Left lung (tissue), 10 donors: ENCODE results near the gene SPTA1. TPM values are rescaled to one million over a fixed set of nuclear protein-coding genes. Genes with fewer than 3 reads are reported as not detected.

Experiments used
- ATAC-seq: fragments of 200-7000 bp; cut with Tn5 transposase; one replicate; pipeline ENCODE4 v1.9.1; 2020; ENCODE audit warnings: moderate library complexity
- DNase-seq, 4 donors: peaks; one replicate each; pipeline ENCODE4 v3.0.0-alpha.2; 2013 to 2020
- H3K27ac ChIP-seq, 2 donors: fragments of 200-600 bp; sonication (generic) in 1 of 2; one replicate each; pipeline versions ENCODE4 v1.5.0 to v1.8.0; 2020 to 2021
- H3K27me3 ChIP-seq, 2 donors: fragments of 200-600 bp; sonication (generic) in 1 of 2; one replicate each; pipeline versions ENCODE4 v1.5.0 to v1.8.0; 2020 to 2021
- H3K36me3 ChIP-seq, 2 donors: fragments of 200-600 bp; sonication (generic) in 1 of 2; one replicate each; pipeline versions ENCODE4 v1.5.0 to v1.8.0; 2020 to 2021
- H3K4me1 ChIP-seq, 2 donors: fragments of 200-600 bp; one replicate each; pipeline ENCODE4 v1.8.0; 2021
- H3K4me3 ChIP-seq, 2 donors: fragments of 200-600 bp; sonication (generic) in 1 of 2; one replicate each; pipeline versions ENCODE4 v1.5.0 to v1.8.0; 2020 to 2021; ENCODE audit warnings: mild to moderate bottlenecking in 1 of 2
- H3K9me3 ChIP-seq, 2 donors: fragments of 200-600 bp; sonication (generic) in 1 of 2; one replicate each; pipeline versions ENCODE4 v1.5.0 to v1.8.0; 2020 to 2021
- CTCF ChIP-seq, 2 donors: fragments of 200-600 bp; sonication (generic) in 1 of 2; IDR thresholded peaks; one replicate each; pipeline versions ENCODE4 v1.5.0 to v1.8.0; 2021; ENCODE audit warnings: antibody characterized with exemption in 2 of 2
- intact Hi-C, 2 donors: fragments of 100-400 bp; cut with DNase I; formaldehyde crosslinking; loops; one replicate each; pipeline versions ENCODE4 v1.11.2 to v1.14.2; 2022
- polyA plus RNA-seq, 6 donors: library from polyadenylated mRNA; unstranded; fragments of 120-200 nt; gene quantifications; one replicate each; pipeline ENCODE4 v1.2.1, GENCODE V29; 2013; ENCODE audit not compliant: insufficient read length in 6 of 6
- total RNA-seq, 2 donors: library from RNA; stranded (reverse); fragmentation: NEBNext Ultra II Directional; extraction: Animal tissue kit (Norgen Biotek cat#: 25700); gene quantifications; one replicate each; pipeline ENCODE4 v1.2.1, GENCODE V29; 2021
- donor health status: DM: no; HTN: yes; CAD: no.
- donor health status: DM: no; HTN: no; CAD: no.

The SPTA1 gene
- total and polyA plus RNA-seq, 8 donors = 0.06 to 13.3 (median 9.3) TPM

DNA sequence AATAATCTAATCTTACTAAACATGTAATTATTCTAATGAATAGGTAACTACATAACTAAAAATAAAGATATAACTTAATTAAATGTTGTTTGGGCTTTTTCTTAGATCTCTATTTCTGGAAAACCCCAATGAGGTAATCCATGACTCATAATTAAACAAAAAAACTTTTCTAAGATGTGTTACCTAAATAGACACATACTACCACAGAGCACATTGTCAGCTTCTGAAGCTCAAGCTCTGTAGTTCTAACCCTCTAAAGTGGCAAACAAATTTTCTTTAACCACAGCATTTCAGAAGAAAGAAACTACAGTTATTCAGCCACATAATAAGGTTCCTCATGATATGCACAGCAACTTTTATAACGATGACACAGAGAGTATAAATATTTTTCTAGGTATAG, 29.8 kb upstream of the SPTA1 start:
- H3K27me3 ChIP-seq = no peaks in the 10 kb centered on the region
- ATAC-seq (no peak), DNase-seq (no peak)
- no peaks in the 10 kb centered on the region for H3K9me3 ChIP-seq
- intact Hi-C loops = no loop called here
- no peak overlapping the region for H3K27ac ChIP-seq
- no peak overlapping the region for H3K4me3 ChIP-seq
- no peaks in the 10 kb centered on the region for H3K4me1 ChIP-seq
- no peaks in the 10 kb centered on the region for H3K36me3 ChIP-seq
- TF ChIP-seq CTCF (IDR thresholded peaks at IDR 0.05) = no peak

- TF ChIP-seq CTCF (IDR thresholded peaks at IDR 0.05) = no peak
- Histone ChIP-seq H3K4me1 (no peaks in the 10 kb centered on the region), H3K27me3 (no peaks in the 10 kb centered on the region), H3K4me3 (no peak overlapping the region), H3K36me3 (no peaks in the 10 kb centered on the region), H3K9me3 (no peaks in the 10 kb centered on the region), H3K27ac (no peak overlapping the region)
- ATAC-seq (no peak), DNase-seq (no peak)
- intact Hi-C loops = no loop called here
Measured at GRCh38 chr1:158714754-158715153, 28.2 kb upstream of the SPTA1 start.

DNA sequence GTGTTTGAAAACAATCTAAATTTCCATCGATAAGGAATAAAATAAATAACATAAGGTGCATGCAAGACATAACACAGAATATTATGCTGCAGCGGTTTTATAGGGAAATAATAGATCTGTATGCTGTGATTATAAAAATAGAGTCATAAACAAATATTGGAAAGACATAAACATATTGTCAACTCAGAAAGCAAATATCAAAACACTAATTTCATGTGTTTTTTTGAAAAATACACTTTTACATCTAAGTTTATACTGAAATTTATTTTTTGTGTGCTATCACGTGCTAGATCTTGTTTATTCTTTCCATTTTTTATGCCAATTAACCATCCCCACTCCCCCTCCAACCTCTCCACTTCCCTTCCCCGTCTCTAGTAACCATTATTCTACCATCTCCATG, 24.6 kb upstream of the SPTA1 start:
- Histone ChIP-seq H3K4me3 (no peak overlapping the region), H3K4me1 (no peaks in the 10 kb centered on the region), H3K9me3 (no peaks in the 10 kb centered on the region), H3K27ac (no peak overlapping the region), H3K36me3 (no peaks in the 10 kb centered on the region), H3K27me3 (no peaks in the 10 kb centered on the region)
- no peak for ATAC-seq
- no peak for TF ChIP-seq CTCF (IDR thresholded peaks at IDR 0.05)
- intact Hi-C loops = no loop called here
- no peak for DNase-seq

DNA sequence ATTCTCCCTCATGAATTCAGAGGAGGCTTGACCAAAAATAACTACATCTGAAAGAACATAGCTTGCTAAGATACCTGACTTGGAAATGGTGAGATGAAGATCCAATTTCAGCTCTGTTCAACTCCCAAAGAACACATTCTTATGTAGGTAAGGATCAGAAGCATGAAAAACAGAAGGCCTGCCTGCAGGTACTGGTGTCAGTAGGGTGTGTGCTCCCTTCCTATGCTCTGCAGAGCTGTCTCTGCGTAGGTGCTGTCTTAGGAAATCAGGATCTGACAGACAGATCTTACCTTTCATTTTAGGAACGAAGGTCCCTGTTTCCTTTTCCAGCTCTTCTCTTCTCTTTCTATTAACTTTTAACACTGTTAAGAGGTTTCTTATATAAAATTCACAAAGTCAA, 19.6 kb upstream of the SPTA1 start:
- TF ChIP-seq CTCF (IDR thresholded peaks at IDR 0.05) = no peak
- H3K36me3 ChIP-seq = no peaks in the 10 kb centered on the region
- intact Hi-C loops = no loop called here
- no peak overlapping the region for H3K27ac ChIP-seq
- no peaks in the 10 kb centered on the region for H3K27me3 ChIP-seq
- no peak overlapping the region for H3K4me3 ChIP-seq
- H3K9me3 ChIP-seq = no peaks in the 10 kb centered on the region
- ATAC-seq (no peak), DNase-seq (no peak)
- no peaks in the 10 kb centered on the region for H3K4me1 ChIP-seq

- intact Hi-C loops = no loop called here
- no peak for DNase-seq
Measured at GRCh38 chr1:158700552-158700951, 14.0 kb upstream of the SPTA1 start, which contains the start of gene OR6K2. TSS of gene OR6K2 (minus strand) at chr1:158700652. CDS start at chr1:158700652, 0 bp downstream.

More at GRCh38 chr1:158700552-158700951, 14.0 kb upstream of the SPTA1 start, which contains the start of gene OR6K2:
- Histone ChIP-seq H3K4me1 (no peaks in the 10 kb centered on the region), H3K27me3 (no peaks in the 10 kb centered on the region), H3K4me3 (no peak within 1 kb of the TSS), H3K9me3 (no peaks in the 10 kb centered on the region), H3K36me3 (no peaks in the 10 kb centered on the region), H3K27ac (no peak within 1 kb of the TSS)
- TF ChIP-seq CTCF (IDR thresholded peaks at IDR 0.05) = no peak
- ATAC-seq = no peak
